NCI-H2107 treated with DMSO at 0.1 percent for 48 hours (cell line): ENCODE measurements around the gene ITGA6.

ENCODE experiments used
- DNase-seq: peaks from one replicate; lab custom pipeline; 2025; ENCODE audit not compliant: unreplicated experiment; lab: John Stamatoyannopoulos, UW

Gene ITGA6

DNA sequence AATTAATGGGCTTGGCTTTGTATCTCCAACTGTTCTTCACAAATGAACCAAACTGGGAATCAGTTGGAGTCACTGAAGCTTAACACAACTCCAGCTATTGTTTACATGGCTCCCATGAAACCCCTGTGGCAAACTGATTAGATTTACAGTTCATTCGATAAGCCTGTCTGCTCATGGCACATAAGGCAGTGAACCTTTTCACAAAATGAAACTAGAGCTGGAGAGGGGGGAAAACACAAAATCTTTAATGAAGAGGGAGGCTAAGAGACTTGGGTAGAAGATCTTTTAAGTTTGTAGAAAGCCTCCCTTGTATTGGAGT is 11.6 kb upstream of the ITGA6 start:
- peak; percentile 17 for DNase-seq

DNA sequence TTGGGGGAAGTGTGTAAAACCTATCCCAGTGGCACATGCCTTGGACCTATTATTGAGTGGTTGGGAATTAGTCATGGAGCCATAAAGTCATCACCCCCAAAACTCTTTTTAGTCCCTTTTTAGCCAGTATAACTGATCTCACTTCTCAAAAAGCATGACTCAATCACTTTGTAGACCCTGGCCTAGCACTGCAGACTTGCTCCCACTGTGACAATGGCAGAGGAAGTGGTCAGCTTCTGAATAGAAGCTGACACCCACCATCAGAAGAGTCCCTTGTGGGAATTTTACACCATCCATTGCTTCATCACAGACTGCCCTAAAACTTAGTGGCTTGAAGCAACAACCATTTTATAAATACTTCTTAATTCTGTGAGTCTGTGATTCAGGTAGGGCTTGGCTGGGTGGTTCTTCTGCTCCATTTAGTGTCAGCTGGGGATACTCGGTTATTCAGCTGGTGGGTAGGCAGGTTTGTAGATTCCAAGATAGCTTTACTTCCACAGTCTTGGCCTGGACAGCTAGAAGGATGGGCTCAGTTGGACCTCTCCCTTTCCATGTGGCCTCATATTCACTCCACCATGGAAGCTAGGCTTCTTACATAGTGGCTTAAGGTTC is 10.8 kb upstream of the ITGA6 start:
- no peak for DNase-seq

DNA sequence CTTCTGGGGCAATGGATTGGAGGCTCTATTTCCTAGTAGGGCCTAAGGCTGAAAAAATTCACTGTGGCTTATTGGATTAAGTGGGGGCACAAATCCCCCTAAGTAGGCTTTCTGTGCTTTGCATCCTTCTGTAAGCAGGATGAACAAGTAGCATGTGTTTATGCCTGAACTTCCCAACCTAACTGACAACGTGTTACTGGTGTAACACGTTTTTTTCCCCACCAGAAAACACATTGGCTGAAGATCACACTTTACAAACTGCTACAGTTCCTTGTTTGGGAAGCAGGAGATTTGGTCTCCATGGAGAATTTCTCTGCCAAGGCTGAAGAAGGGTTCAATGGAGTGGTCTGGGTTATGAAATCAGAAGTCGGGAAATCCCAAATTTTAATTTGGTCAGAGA is 7.2 kb upstream of the ITGA6 start:
- DNase-seq, result no peak

DNA sequence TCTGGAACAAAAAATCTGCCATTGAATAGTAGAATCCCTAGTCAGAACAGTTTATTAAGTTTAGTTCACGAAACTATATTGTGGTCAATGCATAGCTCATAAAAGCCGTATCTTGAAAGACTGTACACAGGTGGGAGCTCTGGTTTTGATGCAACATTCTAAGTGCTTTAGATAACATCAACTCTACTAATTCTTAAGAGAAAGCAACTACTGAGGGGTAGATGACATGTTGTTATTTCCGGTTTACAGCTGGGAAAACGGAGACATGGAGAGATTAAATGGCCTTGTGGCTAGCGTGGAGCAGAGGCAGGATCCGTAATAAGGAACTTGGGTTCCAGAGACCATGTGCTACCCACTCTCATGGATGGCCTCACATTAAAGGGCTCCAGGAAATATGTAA is 4.2 kb upstream of the ITGA6 start:
- DNase-seq, result no peak

DNA sequence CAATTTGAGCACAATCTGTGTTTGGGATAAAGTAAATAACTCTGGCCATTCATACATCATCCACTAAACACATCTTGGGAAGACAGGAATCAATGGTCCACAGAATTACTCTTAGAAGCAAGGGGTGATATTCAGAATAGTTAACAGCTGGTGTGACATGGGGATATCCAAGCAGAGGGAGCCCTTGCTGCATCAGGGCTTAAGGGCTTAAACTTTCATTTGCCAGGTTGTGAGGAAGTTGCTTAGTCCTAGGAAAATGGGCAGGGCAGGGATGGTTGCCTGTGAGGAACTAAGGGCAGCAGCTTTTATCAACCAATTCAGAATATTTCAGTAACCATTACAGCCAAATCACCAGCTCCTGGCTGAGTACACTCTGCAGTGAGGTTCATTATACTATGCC is 2.0 kb upstream of the ITGA6 start:
- no peak for DNase-seq

DNA sequence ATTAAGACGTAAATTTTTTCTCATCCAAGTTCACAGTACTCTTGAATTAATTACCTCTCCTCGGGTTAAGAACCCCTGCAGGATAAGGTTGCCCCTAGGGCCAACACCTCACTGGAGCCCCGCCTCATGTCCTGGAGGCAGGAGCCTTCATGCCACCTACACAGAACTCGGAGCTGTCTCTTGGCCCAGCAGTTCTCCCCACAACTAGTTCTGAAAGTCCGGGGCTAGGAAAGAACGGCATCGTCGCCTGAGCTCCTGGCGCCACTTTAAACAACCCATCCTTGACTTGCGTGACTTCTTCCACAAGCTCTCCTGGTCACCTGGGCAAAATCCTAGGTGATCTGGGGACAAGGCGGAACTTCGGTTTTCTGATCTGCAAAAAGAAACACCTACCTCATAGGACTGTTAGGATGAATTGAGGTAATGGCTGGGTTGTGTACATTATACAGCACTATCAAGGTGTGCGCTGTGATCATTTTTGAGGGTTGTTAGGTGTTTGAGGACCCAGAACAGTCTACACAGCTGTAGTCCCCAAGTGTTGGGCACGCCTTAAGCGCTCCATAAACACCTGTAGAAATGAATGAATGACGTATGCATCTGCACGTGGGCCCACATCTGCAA is 641 bp upstream of the ITGA6 start:
- DNase-seq, result no peak

DNA sequence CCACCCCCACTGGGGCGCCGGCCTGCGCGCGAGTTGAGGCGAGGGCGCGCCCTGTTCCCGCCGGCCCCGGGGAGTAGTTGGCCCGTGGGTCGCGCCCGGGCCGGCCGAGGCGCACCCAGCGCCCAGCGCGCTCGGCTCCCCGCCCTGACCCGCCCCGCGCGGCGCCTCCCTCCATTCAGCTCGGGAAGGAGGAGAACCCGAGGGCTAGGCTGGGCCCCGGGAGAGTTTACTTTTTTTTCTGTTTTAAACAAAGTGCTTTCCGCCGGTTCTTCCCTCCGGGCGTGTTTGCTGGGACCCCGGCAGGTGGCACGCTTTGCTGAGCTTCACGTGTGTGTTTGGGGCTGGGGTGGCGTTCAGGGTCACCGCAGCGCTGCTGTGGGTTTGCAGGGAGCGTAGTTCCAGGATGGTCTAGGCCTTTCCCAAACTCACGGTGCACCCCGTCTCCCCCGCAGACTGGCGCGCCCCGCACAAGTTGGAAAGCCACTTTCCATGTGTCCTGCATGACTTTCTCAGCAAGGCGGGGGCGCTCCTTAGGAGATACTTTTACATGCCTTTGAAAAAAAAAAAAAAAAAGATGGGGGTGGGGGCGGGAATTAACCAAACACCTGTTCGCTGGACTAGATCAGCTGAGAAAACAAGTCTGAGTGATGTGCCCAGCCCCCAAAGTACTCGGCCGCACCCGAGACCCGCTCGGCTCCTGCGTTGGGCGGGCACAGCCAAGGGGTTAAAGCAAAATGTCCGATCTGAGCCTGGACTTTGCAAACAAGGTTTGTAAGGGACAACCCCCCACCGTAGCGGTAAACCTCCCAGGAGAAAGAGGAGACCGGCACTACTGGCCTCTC is 825 bp downstream of the ITGA6 start:
- no peak for DNase-seq

DNA sequence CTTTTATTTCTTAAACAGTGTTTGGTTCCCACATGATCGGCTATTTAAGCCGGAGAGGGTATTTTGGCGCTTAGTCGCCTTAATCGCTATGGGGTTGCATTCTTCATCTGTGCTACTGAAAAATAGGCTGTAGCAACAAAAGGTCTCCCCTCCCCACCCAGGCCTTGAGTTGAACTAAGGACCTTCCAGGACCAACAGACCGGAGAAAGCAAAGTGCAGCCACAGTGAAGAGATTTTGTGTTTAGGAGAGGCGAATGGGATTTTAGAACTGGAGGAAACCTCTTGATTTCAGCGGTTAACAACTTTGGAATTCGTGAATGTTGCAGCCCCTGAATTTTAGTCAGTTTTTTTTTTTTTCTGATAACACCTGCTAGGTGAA is 1.4 kb downstream of the ITGA6 start:
- no peak for DNase-seq

DNA sequence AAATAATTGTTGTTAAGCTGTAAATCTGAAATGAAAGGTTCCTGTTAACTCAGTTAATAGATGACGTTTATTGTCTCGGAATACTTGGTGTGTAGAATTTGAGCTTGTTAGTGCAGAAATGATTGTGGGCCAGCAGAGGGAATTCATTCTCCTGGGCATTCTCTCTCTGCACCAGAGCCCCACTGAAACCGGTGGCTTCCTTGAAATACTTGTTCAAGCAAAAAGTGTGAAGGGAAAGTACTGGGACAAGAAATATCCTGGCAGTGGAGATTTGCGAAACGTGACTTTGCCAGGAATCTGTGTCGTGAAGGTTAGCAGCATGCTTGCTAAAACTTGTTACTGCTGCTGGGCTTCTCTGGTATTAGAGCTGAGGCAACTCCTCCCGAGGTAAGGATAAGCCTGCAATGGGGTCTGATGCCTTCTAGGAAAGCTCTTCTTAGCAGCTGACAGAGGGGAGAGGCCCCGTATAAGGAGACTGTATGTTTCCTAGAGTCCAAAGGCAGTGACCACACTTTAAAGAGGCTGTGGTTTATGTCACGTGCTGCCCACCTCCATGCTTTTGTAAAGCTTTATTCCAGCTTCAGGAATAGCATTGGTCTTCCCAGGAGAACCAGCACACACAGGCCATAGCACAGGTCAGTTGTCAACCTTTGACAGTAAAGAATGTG is 2.0 kb downstream of the ITGA6 start:
- no peak for DNase-seq

DNA sequence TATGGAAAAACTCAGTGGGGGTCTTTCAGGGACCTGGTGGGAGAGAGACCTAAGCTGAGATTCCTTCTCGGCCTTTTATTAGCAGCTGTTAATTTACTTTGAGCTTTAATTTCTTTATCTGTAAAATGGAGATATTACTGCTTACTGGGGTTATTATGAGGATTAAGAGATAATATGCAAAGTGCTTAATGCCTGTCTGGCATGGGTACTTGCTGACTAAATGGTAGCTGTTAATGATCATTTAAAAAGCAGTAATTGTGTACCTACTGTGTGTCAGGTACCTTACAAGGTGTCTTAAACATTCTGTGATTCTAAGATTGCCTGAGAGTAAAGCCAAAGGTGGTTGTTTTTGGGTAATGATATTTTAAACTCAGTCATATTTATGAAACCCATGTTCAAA is 2.6 kb downstream of the ITGA6 start:
- no peak for DNase-seq

DNA sequence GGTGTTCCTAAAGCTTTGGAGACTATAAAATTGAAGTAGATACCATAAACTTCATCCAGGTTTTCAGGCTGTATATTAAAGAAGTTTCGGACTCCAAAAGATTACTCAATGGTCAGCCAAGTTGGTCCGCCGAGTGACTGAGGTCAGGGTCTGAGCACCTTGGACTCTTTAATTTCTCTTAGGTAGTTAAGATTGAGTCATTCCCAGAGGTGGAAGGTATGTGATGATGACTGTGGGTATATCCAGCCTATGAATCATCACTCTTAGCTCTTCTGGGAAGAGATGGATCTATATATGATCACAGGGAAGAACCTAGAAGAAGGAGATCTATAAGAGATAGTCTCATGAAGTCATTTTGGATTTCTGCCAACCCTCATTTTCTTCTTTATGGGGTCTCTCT is 3.3 kb downstream of the ITGA6 start:
- no peak for DNase-seq

DNA sequence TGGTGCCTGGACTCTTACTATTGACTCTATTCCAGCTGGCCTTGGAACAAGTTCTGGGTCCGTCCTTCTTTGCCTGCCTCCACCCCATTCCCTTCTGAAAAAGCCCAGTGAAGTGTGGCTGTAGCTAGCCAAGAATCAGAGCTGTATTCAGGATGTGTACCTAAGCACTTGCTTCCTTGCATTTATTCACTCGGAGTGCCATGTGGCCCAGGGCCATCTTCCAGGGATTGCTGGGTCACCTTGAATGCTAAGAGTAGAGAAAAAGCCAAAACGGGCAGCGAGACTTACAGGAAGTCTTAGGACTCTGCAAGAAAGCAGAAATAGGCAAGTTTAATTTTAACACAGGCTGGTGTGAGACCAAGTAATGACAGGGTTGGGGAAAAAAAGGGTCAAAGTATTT is 4.1 kb downstream of the ITGA6 start:
- no peak for DNase-seq

DNA sequence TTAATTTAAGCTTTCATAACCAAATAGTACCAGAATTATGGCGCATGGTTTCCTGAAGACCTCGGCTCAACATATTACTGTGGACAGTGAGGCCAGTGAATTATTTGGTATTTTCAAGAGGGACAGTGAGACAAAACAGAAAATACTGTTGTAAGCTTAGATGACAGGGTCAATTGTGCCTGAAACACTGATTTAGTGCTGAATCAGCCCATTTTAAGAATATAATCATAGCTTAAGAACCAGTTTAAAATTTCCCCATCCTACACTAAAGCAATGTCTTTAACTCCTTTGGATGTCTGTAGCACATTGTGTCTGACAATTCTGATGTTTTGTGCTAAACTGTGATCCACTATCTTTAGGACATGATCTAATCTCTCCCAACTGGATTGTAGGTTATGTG is 4.6 kb downstream of the ITGA6 start:
- no peak for DNase-seq

DNA sequence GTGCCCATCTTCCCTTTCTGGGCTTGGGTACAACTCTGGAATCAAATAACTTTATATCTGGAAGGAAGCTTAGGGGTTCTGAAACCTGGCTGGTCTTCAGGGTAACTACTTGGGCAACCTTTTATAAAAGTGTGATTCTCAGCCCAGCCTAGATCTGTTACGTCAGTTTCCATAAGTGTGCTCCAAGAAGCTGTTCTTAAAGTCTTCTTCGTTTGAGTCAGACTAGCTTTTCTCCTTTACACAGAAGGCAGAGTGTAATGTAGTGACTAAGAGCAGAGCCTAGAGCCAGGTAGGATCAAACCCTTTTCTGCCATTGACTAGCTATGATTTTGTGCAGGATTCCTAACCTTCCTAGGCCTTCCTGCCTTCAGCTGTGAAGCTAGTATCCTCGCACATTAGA is 5.8 kb downstream of the ITGA6 start:
- DNase-seq, result no peak

DNA sequence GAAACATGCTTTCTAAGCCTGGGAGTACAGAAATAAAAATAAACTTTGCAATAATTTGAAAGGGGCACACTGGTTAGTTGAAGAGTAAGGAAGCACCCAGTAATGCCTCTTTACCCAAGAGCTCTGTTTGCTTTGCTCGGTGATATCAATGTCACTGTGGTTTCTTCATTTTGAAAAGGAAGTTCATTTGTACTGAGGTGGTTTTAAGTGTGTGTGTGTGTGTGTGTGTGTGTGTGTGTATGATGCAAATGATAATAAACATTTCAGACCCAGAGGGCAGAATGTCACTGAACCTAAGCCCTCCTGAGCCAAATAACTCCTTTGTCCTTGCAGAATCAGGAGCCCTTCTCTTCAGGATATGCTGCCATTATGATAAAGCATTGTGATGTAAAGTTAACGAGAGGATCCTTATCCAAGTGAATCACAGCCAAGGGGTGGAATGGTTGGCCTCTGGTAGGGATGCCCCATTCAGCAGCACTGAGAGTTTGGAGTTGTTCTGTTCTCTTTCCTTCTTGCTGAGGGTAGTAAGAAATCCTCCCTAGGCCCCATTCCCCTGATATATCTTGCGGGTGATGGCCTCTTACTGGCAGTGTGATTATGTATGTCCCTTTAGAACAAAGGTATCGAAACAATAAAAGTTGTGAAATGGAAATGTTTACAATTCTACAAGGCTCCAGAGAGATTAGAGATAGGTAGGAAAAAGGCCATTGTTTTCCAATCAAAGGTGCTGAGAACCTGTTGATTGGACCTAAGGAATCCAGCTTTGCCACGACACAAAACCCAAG is 7.6 kb downstream of the ITGA6 start:
- DNase-seq, result peak; percentile 33

DNA sequence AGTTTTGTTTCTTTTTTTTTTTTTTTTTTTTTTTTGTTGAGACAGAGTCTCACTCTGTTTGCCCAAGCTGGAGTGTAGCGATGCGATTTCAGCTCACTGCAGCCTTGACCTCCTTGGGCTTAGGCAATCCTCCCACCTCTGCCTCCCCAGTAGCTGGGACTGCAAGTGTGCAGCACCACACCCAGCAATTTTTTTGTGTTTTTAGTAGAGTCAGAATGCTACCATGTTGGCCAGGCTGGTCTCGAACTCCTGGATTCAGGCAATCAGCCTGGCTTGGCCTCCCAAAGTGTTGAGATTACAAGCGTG is 8.2 kb downstream of the ITGA6 start:
- no peak for DNase-seq

DNA sequence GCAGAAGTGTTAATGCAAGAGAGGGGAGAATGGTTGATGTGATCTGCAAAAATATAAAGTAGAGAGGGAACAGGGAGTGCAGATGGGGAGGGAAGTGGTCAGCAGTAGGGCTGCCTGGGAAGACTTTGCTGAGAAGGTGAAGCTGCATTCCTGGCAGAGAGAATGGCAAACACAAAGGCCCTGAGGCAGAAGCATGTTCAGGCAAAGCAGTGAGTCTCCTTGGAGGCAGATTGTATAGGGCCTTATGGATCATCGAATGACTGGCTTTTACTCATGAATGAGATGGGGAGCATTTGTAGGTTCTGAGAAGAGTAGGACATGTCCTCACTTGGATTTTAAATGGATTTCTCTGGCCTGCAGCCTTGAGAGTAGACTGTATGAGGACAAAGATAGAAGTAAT is 9.5 kb downstream of the ITGA6 start:
- DNase-seq, result no peak

DNA sequence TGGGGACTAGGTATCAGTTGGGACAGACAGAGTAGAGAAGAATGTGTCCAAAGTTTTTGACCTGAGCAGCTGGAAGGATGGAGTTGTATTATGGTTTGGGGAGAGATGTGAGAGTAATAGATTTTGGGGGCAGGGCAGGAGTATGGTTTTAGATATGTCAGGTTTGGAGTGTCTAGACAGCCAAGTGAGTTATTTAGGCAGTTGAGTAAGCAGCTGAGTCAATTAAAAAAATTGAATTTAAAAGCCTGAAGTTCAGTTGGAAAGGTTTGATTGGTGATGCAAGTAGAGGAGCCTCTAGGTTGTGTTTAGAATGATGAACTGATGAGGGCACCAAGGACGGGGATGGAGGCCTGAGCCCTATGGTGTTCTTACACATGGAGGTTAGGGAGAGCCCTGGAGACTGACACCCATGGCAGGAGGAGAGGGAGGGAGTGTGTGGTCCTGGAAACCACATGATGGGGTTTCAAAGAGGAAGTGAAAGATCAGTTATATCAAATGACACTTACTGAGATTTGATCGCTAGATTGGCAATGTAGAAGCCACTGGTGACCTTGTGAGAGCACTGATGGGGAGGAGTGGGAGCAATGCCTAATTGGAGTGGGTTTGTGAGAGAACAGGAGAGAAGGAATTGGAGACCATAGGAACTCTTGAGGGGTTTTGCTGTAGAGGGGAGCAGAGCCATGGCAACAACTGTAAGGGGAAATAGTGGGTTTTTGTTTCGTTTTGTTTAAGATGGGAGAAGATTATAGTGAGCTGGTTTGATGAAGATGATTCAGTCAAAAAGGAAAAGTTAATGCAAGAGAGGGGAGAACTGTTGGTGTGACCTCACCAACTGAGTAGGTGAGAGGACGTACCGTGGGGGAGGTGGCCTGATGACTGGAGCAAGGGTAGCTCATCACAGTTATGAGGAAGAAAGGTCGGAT is 10.3 kb downstream of the ITGA6 start:
- no peak for DNase-seq

DNA sequence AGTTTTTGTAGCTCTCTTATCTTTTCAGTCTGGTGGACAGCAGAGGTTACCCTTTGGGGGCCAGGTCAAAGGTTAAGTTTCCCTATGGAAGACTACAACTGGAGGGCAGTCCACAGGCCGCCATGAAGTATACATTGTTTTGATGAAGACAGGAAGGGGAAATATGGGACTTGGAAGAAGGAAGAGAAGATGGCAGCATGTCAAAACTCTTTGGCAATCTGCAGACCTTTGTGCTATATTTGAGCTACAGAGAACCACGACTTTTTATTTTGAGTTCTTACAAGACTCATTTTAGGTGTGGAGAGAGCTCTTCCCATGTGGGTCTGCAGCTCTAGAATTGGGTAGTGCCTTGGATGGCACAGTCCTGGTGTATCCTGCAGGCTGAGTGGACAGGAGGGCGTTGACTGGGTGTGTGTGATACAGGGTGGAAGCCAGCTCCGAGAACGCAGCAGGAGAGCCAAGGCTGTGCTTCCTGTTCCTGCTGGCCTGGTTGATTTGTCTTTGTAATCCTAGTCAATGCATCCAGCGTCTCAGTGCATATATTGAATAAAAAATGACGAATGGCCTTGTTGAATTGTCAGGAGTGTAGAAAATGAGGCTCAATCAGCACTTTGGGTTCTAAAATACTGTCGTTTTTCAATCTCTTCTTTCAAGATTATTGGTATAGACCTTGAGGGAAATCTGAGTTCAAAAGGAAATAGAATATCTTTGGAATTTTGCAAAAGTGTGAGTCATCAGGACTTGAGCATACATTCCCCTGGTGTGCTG is 11.5 kb downstream of the ITGA6 start:
- DNase-seq, result no peak

DNA sequence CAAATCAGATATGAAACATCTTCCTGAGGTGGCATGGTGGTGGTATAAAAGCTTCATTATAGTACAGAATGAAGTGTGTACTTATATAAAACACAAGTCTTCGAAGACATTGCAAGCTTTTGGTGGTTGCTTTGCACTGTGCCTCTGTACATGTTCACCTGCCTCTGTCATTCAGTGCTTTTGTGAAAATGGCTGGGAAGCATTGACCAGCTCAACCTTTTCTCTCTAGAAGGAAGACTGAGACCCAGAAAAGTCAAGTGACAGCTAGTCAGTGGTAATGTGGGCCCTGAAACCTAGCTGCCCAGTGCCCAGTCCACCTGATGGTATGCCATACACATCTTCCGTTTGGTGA is 12.1 kb downstream of the ITGA6 start:
- DNase-seq, result no peak
